HG02642 (cell line): Measurements from ENCODE around the gene TTLL9.

ENCODE experiments used
- ATAC-seq: cut with Tn5 transposase; IDR thresholded peaks from one replicate; pipeline ENCODE4 v1.9.1; 2021; ENCODE audit warnings: mild to moderate bottlenecking; ENCODE audit not compliant: unreplicated experiment, poor library complexity

Gene TTLL9

GRCh38 chr20:31836853-31837608 is 33.4 kb upstream of the TTLL9 start:
- ATAC-seq = no peak

- ATAC-seq = no peak
Measured at GRCh38 chr20:31837896-31838397, 32.5 kb upstream of the TTLL9 start.

- no peak for ATAC-seq
Measured at GRCh38 chr20:31838646-31839292, 31.7 kb upstream of the TTLL9 start.

- no peak for ATAC-seq
Measured at GRCh38 chr20:31839782-31840487, 30.5 kb upstream of the TTLL9 start.

GRCh38 chr20:31840906-31841816 is 29.3 kb upstream of the TTLL9 start:
- ATAC-seq = no peak

GRCh38 chr20:31841928-31842327 is 28.5 kb upstream of the TTLL9 start:
- ATAC-seq = no peak

DNA sequence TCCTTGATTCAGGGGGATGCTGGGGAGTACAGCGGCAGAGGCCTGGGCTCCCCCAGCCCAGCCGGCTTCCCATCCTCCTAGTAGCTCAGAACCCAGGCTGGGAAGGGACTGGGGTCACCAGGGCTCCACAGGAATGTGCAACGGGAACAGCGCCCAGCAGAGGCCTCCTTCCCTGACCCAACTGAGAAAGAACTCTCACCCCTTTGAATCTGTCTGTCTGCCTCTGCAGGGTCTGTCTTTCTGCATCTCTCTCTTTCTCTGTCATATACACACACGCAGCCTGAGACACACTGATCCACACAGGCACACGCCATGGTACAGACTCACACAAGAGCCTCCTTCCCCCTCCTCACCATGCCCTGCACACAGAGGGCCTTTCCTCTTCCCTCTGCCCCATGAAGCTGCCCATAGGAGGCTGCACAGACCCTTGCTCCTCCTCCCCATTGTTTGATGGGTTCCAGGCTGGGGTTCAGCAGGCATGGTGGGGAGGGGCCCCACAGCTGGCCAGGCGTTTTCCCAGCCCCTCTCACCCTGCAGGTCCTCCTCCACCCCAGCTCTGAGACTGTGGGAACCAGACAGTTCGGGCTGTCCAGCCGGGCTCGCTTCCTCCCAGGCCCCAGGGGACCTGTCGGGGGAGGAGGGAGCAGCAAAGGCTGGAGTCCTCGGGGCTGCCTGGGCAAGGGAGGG is 27.8 kb upstream of the TTLL9 start:
- ATAC-seq = no peak

DNA sequence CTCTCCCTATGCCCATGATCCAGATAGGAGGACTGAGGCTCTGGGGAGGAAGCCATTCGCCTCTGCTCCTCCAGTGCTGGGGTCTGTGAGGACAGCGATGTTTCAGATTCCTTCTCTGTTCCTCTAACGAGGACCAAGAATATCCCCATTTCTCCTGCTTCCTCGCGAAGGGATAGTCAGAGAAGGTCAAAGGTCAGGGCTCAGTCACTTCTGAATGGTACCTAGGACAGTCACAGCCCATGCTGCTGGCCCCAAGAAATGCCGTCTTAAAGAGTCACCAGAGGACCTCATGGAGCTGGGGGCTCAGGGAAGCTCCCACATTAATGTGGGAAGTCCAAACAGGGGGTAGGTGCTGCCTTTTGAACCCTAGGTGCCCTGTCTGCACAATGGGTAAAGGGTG is 27.1 kb upstream of the TTLL9 start:
- no peak for ATAC-seq

- ATAC-seq = no peak
Measured at GRCh38 chr20:31843881-31844280, 26.6 kb upstream of the TTLL9 start.

GRCh38 chr20:31844737-31845299 is 25.6 kb upstream of the TTLL9 start:
- no peak for ATAC-seq

DNA sequence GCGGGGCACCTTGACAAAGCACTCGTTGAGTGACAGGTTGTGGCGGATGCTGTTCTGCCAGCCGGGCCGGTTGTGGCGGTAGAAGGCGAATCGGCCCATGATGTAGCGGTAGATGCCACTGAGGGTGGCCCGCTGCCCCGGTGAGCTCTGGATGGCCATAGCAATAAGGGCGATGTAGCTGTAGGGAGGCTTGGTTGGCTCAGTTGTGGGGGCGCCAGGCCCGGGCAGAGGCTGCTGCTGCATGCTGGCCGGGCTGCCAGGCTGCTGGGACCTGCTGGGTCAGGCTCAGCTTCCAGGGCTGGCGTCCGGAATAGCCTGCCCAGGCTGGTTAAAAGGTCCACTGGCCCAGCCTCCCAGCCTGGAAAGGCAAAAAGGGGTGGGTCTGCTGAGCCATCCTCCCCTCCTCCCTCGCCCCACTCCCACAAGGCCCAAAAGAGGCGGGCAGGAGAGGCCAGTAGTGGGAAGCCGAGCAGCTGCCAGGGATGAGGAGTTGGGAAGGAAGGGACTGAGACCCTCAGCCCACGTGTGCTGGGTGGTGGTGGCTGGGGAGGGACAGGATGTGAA is 25.1 kb upstream of the TTLL9 start, which contains the start of gene FOXS1:
Gene FOXS1, minus strand, starts transcription at position 305 of the 564 bp plus-strand sequence. Its CDS starts 62 bp downstream, at position 243.
- ATAC-seq = no peak

DNA sequence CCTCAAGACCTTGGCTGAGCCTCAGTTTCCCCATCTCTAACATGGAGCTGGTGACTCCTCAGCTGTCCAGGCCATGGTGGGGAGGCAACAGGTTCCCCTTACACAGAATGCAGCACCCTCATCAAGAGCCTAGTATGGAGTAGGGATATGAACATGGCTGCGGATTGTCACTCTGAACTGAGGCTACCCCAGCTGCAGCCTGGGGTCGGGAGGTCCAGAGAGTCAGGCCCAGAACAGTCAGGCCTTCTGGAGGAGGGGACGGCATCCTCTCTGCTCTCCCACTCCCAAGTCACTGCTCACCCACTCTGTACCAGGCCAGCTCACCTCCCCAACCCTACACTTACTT is 23.7 kb upstream of the TTLL9 start:
- ATAC-seq = no peak

DNA sequence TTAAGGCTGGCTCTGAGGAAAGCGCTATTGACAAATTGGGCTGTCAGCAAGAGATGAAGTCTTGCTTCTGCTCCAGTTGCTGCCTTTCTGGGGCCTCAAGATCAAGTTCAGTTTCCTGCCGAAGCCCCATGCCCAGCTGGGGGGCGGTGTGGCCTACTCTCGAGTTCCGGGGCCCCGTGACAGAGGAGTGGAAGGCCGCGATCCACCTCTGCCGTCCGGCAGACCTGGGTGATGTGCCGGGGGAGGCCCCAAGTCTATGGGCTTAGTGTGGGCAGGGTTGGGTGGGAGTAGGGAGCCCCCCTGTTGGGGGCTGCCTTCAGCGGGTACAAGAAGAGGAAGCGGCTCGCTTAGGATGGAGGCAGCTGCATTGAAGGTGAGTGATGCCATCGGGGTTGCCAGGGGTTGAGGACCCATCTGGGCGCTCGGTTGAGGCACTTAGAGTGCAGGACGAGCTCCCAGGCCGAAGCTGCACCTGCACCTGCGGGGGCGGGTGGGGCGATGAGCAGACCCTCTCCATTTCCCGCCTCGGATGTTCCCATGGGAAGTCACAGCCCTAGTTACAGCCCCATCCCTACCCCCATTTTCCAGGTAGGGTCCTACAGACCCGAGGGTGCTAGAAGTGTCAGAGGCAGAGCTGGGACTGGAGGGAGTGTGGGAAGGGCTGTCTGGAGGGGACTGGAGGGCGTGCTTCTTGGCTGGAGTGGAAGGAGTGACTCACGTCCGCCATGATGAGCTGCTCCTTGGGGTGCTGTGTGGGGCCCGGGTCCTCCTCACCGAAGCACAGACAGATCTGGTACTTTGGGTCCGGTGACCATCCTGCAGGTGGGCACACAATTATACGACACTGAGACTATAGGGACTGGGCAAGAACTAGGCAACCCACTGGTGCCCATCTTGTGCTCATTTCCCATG is 22.1 kb upstream of the TTLL9 start:
- ATAC-seq = no peak

GRCh38 chr20:31849306-31849930 is 21.0 kb upstream of the TTLL9 start:
- ATAC-seq = no peak

- no peak for ATAC-seq
Measured at GRCh38 chr20:31851240-31851955, 19.0 kb upstream of the TTLL9 start.

DNA sequence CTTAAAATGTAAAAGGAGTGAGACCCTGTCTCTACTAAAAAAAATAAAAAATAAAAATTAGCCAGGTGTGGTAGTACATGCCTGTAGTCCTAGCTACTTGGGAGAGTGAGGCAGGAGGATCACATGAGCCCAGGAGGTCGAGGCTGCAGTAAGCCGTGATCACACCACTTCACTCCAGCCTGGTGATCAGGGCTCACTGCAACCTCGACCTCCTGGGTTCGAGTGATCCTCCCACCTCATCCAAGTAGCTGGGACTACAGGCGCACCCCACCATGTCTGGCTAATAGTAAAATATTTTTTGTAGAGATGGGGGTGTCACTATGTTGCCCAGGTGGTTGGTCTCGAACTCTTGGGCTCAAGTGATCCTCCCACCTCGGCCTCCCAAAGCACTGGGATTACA is 17.0 kb upstream of the TTLL9 start:
- ATAC-seq = no peak

DNA sequence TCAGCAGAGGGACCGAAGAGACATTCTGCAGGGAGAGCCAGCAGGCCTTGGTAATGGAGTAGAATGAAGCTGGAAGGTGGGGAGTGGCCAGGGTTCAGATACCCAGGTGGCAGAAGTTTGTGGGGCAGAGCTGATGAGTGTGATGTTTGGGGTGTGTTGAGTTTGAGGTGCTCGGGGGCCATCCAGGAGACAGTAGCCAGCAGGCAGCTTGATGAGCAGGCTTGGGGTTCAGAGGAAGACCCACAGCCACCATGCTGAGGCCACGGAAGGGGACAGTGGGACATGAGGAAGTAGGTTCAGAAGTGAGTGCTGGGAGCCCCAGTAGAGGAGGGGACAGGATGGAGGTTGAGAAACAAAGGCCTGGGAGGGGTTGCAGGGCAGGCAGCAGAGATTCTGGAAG is 13.9 kb upstream of the TTLL9 start:
- no peak for ATAC-seq
